Activated T-cell treated with anti-CD3 and anti-CD28 coated beads for 4 hours (primary cell): ENCODE data around the gene GIGYF1.
A peak's percentile ranks its signal among the peaks of the same experiment; 100 is the strongest.
"Not testable (repeated sequence)": the region's sequence is repeated elsewhere in the genome, so short reads cannot be mapped to it uniquely, and the experiment has no call there.

Experiments
- DNase-seq: peaks from one replicate; pipeline ENCODE4 v3.0.0-alpha.2; 2020

The GIGYF1 gene, protein sequence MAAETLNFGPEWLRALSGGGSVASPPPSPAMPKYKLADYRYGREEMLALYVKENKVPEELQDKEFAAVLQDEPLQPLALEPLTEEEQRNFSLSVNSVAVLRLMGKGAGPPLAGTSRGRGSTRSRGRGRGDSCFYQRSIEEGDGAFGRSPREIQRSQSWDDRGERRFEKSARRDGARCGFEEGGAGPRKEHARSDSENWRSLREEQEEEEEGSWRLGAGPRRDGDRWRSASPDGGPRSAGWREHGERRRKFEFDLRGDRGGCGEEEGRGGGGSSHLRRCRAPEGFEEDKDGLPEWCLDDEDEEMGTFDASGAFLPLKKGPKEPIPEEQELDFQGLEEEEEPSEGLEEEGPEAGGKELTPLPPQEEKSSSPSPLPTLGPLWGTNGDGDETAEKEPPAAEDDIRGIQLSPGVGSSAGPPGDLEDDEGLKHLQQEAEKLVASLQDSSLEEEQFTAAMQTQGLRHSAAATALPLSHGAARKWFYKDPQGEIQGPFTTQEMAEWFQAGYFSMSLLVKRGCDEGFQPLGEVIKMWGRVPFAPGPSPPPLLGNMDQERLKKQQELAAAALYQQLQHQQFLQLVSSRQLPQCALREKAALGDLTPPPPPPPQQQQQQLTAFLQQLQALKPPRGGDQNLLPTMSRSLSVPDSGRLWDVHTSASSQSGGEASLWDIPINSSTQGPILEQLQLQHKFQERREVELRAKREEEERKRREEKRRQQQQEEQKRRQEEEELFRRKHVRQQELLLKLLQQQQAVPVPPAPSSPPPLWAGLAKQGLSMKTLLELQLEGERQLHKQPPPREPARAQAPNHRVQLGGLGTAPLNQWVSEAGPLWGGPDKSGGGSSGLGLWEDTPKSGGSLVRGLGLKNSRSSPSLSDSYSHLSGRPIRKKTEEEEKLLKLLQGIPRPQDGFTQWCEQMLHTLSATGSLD (N-terminal part only)

DNA sequence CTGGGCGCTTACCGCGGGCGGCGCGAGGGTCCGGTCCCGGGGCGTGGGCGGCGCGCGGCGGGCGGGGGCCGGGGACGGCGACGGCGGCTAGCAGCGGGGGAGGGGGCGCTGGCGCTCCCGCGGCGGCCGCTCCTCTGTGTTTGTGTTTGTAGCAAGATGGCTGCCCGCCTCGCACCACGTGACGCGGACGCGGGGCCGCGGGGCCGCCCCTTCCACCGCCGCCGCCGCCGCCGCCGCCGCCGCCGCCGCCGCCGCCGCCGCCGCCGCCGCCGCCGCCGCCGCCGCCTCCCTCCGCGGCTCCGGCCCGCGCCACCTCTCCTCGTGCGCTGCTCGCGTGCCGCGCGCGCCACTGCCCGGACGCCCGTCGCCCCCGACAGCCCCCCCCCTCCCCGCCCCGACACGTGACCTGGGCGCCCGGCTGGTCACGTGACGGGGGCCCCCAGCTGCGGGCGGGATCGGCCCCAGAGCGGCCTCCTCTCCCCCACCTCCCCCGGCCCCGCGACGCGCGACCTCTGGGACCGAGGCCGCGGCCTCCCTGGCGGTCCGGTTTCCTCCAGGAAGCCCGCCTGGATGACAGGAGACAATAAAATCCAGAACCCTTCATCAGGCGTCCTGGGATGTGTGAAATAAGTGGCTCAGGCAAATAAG is at the start of gene GIGYF1:
GIGYF1 (minus strand) TSS at position 153 of the 648 bp plus-strand sequence. CDS start 6,012 bp downstream, outside the sequence.
- peak; percentile 51 for DNase-seq

DNA sequence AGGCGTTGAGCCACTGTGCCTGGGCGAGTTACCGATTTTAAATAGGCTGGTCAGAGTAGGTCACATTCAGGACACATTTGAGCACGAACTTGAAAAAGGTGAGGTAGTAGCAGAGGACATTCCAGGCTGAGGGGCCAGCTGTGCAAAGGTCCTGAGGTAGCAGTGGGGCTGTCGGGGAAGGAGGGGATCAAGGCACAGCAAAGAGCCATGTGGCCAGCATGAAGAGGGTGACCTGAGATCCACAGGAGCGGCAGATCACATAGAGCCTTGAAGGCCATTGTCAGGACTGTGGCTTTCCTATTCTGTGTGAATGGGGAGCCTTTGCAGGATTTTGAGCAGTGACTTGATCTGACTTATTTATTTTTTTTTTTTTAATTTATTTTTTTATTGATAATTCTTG is 45.9 kb upstream of the GIGYF1 start:
- no peak for DNase-seq

DNA sequence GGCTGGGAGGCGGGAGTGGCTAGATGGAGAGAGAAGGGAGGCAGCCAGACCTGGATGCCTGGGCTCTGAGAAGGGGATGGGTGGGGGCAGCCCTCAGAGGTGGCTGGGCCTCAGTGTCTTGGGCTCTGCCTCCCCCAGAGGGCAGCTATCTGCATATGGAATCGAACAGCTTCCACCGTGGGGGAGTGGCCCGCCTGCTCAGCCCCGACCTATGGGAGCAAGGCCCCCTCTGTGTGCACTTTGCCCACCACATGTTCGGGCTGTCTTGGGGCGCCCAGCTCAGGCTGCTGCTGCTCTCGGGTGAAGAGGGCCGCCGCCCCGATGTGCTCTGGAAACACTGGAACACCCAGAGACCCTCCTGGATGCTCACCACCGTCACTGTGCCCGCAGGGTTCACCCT is 42.6 kb upstream of the GIGYF1 start:
- DNase-seq, result no peak

DNA sequence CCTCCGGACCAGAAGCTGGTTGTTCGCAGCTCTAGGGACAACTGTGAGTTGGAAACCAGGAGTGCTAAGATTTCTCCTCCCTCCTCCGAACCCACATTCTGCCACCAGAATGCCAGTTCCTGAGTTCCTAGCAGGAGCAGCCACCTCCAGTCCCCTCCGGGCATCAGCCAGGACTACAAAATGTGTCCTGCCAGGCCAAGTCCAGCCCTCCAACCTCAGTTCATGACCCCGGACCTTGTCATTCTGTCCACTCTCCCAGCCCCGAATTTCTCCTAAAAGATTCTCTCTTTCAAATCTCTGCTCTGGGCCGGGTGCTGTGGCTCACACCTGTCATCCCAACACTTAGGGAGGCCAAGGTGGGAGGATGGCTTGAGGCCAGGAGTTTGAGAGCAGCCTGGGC is 41.7 kb upstream of the GIGYF1 start:
- no peak for DNase-seq

DNA sequence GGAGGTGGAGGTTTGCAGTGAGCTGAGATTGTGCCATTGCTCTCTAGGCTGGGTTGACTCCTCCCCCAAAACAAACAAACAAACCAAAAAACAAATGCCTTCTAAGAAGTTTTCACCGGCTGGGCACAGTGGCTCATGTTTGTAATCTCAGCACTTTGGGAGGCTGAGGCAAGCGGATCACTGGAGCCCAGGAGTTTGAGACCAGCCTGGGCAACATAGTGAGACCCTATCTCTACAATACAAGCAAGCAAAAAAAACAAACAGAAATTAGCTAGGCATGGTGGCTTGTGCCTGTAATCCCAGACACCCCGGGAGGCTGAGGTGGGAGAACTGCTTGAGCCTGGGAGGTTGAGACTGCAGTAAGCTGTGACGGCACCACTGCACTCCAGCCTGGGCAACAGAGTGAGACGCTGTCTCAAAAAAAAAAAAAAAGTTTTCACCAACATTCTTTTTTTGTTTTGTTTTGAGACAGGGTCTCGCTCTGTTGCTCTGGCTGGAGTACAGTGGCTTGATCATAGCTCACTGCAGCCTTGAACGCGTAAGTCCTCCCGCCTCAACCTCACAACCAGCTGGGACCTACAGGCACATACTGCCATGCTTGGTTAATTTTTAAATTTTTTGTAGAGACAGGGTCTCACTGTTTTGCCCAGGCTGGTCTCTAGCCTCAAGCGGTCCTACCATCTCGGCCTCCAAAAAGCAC is 38.0 kb upstream of the GIGYF1 start:
- no peak for DNase-seq

DNA sequence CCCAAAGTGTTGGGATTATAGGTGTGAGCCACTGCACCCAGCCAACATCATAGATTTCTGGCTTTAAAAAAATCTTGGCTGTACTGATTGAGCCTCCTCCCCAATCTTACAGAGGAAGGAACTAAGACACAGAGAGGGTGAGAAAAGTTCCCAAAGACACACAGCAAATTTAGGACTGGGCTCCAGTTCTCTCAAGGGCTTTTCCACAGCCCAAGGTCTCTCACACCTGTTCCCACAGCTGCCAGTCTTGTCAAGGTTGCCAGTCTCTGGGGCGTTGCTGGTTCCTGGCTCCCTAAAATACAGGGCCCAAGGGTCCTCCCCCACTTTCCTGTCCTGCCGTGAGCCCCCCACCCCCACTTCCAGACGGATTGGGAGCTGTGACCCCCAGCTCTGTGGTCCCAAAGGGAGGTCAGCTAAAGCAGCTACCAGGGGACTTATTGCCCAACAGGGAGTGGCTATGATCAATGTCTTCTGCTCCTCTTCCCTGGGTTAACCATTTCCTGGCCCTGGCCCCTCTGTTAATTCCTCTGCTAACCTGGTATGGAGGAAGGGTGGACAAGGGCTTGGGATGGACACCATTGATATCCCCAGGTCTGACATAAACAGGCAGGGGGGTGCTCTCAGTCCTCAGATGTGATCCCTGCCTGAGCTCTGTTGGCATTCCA is 36.2 kb upstream of the GIGYF1 start:
- no peak for DNase-seq

DNA sequence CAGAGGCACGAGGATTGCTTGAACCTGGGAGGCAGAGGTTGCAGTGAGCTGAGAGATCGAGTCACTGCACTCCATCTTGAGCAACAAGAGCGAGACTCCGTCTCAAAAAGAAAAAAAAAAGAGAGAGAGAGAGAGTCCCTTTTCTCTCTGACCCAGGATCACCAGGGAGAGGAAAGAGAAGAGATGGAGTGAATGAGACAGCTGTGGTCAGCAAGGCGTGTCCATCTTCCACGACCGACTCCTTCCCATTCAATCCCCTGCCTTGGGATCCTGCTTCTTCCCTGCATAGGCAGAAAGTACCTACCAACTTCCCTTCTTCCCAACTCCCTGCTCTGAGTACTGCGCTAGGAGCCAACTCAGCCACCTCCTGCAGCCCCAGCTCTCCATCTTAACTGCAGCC is 34.1 kb upstream of the GIGYF1 start:
- no peak for DNase-seq

DNA sequence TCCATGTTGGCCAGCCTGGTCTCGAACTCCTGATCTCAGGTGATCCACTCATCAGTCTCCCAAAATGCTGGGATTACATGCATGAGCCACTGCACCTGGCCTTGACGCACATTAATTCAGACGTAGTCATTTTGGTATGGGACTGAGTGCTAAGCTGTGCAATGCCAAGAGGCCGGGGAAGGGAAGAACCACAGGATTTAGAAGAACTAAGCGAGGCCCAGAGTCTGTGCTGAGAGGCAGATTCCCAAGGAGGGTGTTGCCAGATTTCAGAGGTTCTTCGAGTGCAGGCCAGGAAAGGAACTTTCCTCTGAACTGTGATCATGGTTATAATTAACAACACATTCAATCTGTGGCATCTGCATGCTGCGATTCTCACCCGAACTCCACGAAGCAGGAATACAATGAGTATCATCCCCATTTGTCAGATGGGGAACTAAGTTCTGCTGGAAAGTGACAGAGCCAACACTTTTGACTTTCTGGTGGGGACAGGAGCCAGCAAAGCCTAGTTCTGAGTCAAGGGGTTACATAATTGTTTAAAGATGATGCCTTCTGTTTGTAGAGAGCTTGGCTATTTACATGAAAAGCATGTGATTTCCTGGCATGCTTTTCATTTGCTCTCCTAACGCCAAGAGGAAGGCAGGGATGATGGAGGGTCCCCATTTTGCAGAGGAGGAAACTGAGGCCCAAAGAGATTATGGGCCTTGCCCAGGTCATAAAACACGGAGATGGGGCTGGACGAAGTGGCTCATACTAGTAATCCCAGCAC is 33.1 kb upstream of the GIGYF1 start:
- no peak for DNase-seq

DNA sequence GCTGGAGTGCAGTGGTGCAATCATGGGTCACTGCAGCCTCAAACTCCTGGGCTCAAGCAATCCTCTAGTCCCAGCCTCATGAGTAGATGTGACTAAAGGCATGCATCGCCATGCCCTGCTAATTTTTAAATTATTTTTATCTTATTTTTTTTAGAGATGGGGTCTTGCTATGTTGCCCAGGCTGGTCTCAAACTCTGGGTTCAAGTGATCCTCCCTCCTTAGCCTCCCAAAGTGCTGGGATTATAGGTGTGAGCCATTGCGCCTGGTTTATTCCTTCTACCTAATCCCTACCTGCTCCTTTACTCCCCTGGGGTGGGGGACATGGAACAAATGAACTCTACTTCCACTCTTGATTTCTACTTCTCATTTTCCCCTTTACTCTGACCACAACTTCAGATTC is 30.3 kb upstream of the GIGYF1 start:
- not testable (repeated sequence) for DNase-seq

DNA sequence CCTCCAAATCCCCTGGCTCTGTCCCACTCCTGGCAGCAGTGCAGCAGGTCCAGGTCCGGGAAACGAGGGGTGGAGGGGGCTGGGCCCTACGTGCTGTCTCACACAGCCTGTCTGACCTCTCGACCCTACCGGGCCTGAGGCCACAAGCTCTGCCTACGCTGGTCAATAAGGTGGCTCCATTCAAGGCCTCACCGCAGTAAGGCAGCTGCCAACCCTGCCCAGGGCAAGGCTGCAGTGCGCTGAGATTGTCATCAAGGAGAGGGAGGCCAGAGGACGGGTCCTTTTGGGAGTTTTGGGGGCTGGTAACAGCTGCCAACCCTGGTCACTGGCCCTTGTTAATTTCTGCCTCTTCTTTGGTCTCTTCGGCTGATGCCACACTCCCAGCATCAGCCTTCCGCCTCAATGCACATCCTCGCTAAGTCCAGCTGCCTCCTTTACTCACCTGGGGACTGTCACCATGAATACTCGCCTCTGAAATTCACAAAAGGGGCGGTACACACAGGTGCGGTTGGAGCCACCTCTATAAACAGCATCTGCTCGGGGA is 29.8 kb upstream of the GIGYF1 start:
- DNase-seq, result no peak

DNA sequence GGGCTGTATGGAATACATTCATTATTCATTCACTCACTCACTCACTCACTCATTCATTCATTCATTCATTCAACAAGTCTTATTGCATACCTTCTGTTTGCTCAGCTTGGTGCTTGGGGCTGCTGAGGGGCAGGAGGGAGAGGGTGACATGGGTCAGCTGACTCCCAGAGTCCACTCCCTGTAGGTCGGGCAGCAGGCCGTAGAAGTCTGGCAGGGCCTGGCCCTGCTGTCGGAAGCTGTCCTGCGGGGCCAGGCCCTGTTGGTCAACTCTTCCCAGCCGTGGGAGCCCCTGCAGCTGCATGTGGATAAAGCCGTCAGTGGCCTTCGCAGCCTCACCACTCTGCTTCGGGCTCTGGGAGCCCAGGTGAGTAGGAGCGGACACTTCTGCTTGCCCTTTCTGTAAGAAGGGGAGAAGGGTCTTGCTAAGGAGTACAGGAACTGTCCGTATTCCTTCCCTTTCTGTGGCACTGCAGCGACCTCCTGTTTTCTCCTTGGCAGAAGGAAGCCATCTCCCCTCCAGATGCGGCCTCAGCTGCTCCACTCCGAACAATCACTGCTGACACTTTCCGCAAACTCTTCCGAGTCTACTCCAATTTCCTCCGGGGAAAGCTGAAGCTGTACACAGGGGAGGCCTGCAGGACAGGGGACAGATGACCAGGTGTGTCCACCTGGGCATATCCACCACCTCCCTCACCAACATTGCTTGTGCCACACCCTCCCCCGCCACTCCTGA is 28.6 kb upstream of the GIGYF1 start:
- no peak for DNase-seq

DNA sequence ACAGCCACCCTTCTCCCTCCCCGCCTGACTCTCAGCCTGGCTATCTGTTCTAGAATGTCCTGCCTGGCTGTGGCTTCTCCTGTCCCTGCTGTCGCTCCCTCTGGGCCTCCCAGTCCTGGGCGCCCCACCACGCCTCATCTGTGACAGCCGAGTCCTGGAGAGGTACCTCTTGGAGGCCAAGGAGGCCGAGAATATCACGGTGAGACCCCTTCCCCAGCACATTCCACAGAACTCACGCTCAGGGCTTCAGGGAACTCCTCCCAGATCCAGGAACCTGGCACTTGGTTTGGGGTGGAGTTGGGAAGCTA is 27.4 kb upstream of the GIGYF1 start:
- DNase-seq, result no peak

DNA sequence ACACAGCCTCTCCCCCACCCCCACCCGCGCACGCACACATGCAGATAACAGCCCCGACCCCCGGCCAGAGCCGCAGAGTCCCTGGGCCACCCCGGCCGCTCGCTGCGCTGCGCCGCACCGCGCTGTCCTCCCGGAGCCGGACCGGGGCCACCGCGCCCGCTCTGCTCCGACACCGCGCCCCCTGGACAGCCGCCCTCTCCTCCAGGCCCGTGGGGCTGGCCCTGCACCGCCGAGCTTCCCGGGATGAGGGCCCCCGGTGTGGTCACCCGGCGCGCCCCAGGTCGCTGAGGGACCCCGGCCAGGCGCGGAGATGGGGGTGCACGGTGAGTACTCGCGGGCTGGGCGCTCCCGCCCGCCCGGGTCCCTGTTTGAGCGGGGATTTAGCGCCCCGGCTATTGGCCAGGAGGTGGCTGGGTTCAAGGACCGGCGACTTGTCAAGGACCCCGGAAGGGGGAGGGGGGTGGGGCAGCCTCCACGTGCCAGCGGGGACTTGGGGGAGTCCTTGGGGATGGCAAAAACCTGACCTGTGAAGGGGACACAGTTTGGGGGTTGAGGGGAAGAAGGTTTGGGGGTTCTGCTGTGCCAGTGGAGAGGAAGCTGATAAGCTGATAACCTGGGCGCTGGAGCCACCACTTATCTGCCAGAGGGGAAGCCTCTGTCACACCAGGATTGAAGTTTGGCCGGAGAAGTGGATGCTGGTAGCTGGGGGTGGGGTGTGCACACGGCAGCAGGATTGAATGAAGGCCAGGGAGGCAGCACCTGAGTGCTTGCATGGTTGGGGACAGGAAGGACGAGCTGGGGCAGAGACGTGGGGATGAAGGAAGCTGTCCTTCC is 26.8 kb upstream of the GIGYF1 start:
- no peak for DNase-seq

DNA sequence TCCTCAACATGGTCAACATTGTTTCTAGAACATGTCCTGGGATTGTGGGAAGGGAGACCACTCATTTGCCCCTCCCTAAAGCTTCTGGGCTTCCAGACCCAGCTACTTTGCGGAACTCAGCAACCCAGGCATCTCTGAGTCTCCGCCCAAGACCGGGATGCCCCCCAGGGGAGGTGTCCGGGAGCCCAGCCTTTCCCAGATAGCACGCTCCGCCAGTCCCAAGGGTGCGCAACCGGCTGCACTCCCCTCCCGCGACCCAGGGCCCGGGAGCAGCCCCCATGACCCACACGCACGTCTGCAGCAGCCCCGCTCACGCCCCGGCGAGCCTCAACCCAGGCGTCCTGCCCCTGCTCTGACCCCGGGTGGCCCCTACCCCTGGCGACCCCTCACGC is 26.2 kb upstream of the GIGYF1 start, which contains the start of gene EPO:
EPO (plus strand) TSS at position 190 of the 392 bp plus-strand sequence. CDS start 513 bp downstream, outside the sequence.
- DNase-seq, result no peak

DNA sequence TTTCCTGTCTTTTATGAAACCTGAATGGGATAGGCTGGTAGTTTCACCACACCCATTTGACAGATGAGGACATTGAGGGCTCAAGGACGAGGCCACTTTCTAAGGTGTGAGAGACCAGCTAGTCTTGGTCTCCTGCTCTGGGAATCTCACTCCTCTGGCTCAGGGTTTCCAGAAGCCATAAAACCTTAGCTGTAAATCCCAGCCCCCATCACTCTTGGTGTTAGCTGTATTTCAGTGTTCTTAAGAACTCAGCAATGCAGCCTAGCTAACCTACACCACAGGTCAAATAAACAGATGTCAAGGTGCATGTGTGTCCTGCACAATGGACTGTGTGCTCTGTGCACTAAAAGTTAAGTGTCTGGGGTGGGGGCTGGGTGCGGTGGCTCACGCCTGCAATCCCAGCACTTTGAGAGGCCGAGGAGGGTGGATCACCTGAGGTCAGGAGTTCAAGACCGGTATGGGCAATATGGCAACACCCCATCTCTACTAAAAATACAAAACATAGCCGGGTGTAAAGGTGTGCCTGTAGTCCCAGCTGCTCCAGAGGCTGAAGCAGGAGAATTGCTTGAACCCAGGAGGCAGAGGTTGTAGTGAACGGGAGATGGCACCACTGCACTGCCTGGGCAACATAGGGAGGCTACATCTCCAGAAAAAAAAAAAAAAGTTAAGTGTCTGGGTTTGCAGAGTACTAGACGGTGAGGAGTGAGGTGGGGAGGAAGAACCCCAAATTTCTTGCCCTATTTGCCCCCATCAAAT is 25.7 kb upstream of the GIGYF1 start:
- DNase-seq, result no peak

DNA sequence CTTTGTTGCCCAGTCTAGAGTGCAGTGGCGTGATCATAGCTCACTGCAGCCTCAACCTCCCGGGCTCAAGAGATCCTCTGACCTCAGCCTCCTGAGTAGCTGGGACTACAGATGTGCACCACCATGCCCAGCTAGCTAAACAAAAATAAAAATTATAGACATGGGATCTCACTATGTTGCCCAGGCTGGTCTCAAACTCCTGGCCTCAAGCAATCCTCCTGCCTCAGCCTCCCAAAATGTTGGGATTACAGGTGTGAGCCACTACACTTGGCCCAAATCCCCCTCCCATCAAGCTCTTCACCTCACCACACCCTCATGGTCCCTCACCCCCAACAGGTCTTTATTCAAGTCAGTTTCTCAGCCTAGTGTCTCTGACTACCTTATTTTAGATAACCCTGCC is 23.0 kb upstream of the GIGYF1 start:
- not testable (repeated sequence) for DNase-seq

DNA sequence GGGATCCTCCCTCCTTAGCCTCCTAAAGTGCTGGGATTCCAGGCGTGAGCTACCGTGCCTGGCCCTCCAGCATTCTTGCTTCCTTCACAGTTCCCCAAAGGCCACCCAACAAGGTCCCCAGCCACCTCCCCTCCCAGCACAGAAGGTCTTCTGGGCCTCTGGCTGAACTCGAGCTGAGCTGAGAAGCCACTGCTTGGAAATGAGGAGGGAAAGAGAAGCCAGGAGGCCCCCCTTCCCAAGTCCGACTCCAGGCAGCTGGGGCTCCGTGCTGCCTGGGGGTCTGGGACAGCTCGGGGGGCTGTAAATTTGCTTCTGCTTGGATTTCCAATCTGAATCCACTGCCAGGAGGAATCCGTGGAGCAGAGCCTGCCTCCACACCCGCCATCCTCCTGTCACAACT is 20.7 kb upstream of the GIGYF1 start:
- no peak for DNase-seq

DNA sequence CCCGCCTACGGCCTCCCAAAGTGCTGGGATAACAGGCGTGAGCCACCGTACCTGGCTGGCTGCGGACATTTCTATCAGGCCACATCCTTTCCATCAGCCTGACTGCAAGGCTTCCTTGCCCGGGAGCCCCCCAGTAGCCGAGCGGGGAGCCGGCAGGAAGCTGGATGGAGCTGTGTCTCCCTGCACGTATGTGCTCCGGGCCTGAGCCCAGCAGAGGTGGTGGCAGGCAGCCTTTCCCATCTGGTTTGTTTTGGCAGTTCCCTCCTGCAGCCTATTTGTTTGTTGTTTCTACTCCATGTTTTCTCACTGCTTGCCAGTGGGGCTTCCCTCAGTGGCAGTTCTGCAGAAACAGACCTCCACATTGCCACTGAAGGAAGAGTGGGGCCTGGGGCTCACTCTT is 17.3 kb upstream of the GIGYF1 start:
- DNase-seq, result no peak

DNA sequence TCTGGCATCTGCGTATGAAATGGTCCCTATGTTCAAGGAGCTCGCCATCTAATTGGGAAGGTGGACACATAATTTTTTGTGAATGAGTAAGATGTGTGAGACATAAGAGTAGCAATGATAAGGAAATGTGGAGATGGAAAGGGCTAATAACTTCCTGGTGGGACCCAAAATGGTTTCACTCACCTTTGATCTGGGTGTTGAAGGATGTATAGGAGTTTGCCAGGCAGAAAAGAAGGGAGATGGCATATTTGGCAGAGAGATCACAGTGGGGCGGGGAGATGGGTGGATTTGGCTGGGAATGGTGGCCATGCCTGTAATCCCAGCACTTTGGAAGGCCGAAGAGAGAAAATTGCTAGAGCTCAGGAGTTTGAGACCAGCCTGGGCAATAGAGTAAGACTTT is 16.4 kb upstream of the GIGYF1 start:
- DNase-seq, result no peak
